Tibial nerve (tissue), 4 donors: ENCODE data around the gene RPTOR.

Experiments used
- EP300 ChIP-seq, 2 donors: sonication (generic); formaldehyde crosslinking; IDR thresholded peaks; one replicate each; pipeline ENCODE4 v1.6.1; 2017; ENCODE audit warnings: antibody characterized with exemption in 2 of 2, mild to moderate bottlenecking in 1 of 2
- POLR2A ChIP-seq, 2 donors: fragments of 450-650 bp; IDR thresholded peaks; one replicate each; pipeline ENCODE4 v1.6.1; 2017; ENCODE audit warnings: antibody characterized with exemption in 2 of 2, mild to moderate bottlenecking in 2 of 2, moderate library complexity in 2 of 2
- TF ChIP-seq, protein P1 (sequence below), 5 experiments: fragments of 200-600 bp in 3 of 5; fragments of 450-650 bp in 2 of 5; sonication (generic) in 3 of 5; IDR thresholded peaks; one replicate each; pipeline ENCODE4 v1.5.1; 2016 to 2019; ENCODE audit warnings: antibody characterized with exemption in 5 of 5, mild to moderate bottlenecking in 3 of 5, moderate library complexity in 2 of 5

DNA sequence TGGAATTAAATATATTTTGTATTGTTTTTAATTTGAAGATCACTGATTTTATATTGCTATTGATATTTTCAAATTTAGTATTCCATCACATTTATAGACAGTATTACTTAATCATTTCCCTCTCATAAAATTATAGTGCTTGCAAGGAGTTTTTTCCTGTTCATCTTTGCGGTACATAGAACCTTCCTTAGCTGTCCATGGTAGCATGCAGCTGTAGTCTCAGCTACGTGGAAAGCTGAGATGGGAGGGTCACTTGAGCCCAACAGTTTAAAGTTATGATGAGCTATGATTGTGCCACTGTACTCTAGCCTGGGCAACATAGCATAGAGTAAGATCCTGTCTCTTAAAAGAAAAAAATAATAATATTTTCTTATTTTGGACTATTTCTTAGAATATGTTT, 231.2 kb downstream of the RPTOR start:
- TF ChIP-seq, protein P1, sequence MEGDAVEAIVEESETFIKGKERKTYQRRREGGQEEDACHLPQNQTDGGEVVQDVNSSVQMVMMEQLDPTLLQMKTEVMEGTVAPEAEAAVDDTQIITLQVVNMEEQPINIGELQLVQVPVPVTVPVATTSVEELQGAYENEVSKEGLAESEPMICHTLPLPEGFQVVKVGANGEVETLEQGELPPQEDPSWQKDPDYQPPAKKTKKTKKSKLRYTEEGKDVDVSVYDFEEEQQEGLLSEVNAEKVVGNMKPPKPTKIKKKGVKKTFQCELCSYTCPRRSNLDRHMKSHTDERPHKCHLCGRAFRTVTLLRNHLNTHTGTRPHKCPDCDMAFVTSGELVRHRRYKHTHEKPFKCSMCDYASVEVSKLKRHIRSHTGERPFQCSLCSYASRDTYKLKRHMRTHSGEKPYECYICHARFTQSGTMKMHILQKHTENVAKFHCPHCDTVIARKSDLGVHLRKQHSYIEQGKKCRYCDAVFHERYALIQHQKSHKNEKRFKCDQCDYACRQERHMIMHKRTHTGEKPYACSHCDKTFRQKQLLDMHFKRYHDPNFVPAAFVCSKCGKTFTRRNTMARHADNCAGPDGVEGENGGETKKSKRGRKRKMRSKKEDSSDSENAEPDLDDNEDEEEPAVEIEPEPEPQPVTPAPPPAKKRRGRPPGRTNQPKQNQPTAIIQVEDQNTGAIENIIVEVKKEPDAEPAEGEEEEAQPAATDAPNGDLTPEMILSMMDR (IDR thresholded peaks at IDR 0.05) = no peak
- no peak for TF ChIP-seq POLR2A (IDR thresholded peaks at IDR 0.05)
- TF ChIP-seq EP300 (IDR thresholded peaks at IDR 0.05) = no peak
